Mucosa of descending colon (tissue), 3 donors: ENCODE measurements around the gene CCT7. TPM values are rescaled to one million over a fixed set of nuclear protein-coding genes. Genes with fewer than 3 reads are reported as not detected.

Experiments used
- ATAC-seq: fragments of 200-7000 bp; cut with Tn5 transposase; one replicate; pipeline ENCODE4 v1.9.1; 2020; ENCODE audit warnings: mild to moderate bottlenecking, moderate library complexity
- DNase-seq, 3 donors: peaks; one replicate each; pipeline ENCODE4 v3.0.0-alpha.2; 2020
- H3K36me3 ChIP-seq: fragments of 200-600 bp; one replicate; pipeline ENCODE4 v1.8.0; 2021; ENCODE audit warnings: low read depth, mild to moderate bottlenecking
- H3K4me1 ChIP-seq: fragments of 200-600 bp; one replicate; pipeline ENCODE4 v1.8.0; 2021; ENCODE audit warnings: low read depth, mild to moderate bottlenecking
- H3K4me3 ChIP-seq: fragments of 200-600 bp; one replicate; pipeline ENCODE4 v1.8.0; 2021; ENCODE audit warnings: mild to moderate bottlenecking
- H3K9me3 ChIP-seq: fragments of 200-600 bp; one replicate; pipeline ENCODE4 v1.8.0; 2021; ENCODE audit warnings: mild to moderate bottlenecking
- CTCF ChIP-seq: fragments of 200-600 bp; IDR thresholded peaks from one replicate; pipeline ENCODE4 v1.8.0; 2022; ENCODE audit warnings: antibody characterized with exemption, mild to moderate bottlenecking
- intact Hi-C, 2 donors: fragments of 100-400 bp; cut with DNase I in 1 of 2; cut with micrococcal nuclease in 1 of 2; formaldehyde crosslinking; loops; one replicate each; pipeline versions ENCODE4 v1.11.0 to v1.11.1; 2022; cut with DNase I, micrococcal nuclease
- total RNA-seq, 3 donors: library from RNA; stranded (reverse); fragmentation: NEBNext Ultra II Directional in 2 of 3; extraction: Animal tissue kit (Norgen Biotek cat#: 25700) in 2 of 3; gene quantifications; one replicate each; pipeline versions ENCODE4 v1.2.1 to v1.2.4, GENCODE V29; 2021 to 2023
- donor health status: DM: no; HTN: no; CAD: no; lungs with moderate emphysema.
- donor health status: DM: no; HTN: no; CAD: no.
- donor health status: DM: no; HTN: yes; CAD: no.

The CCT7 gene
- total RNA-seq, 3 donors from 2014 or later: 132 to 207 (median 144) TPM

DNA sequence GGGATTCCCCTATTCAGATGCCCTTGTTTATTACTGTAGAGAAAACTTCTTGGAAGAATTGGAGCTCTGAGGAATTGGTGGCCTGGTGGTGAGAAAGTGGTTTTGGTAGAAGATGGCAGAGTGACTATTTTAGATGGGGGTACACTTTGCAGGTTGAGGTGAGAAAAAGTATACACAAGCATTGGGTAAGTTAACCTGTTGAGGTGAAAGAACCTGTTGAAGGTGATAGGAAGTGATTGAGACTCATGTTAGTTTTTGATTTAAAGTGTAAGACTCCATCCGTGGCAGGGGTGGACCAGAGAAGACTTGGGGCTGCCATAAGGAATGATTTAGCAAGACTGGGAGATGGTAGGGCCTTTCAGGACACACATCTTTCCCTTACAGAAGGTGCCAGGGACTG, 3.1 kb downstream of the CCT7 start:
- Histone ChIP-seq H3K36me3 (no peaks in the 10 kb centered on the region), H3K4me1 (peaks cover 22% of the 10 kb centered on the region), H3K9me3 (no peaks in the 10 kb centered on the region), H3K4me3 (no peak overlapping the region)
- no peak for TF ChIP-seq CTCF
- ATAC-seq (no peak), DNase-seq (no peak)
- intact Hi-C loops: no loop called here

- H3K4me1 ChIP-seq: peaks cover 18% of the 10 kb centered on the region
- intact Hi-C loops: no loop called here
- TF ChIP-seq CTCF: no peak
- DNase-seq (no peak), ATAC-seq (no peak)
- H3K4me3 ChIP-seq: no peak overlapping the region
- no peaks in the 10 kb centered on the region for H3K36me3 ChIP-seq
- no peaks in the 10 kb centered on the region for H3K9me3 ChIP-seq
These were observed 4.0 kb downstream of the CCT7 start for GRCh38 chr2:73238149-73238548.

DNA sequence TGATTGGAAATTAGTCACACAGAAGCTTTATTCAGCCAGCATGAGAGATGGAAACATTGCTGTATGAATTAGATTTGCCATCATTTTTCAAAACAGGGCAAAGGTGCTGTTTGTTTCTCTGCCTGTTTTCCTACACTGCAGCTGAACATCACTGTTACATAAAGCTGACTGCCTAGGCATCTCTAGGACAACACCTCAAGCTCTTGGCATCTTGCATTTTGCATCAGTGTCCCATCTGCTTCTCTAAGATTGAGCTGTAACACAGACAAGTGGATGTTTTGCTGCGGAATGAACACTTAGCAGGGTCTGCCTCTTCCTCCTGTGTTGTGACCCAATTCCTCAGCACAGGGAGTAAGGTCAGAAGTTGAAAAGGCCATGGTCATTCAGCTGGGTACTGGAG, 4.9 kb downstream of the CCT7 start:
- DNase-seq (no peak), ATAC-seq (no peak)
- TF ChIP-seq CTCF: no peak
- no peak overlapping the region for H3K4me3 ChIP-seq
- intact Hi-C loops: no loop called here
- no peaks in the 10 kb centered on the region for H3K36me3 ChIP-seq
- peaks cover 18% of the 10 kb centered on the region for H3K4me1 ChIP-seq
- no peaks in the 10 kb centered on the region for H3K9me3 ChIP-seq

GRCh38 chr2:73239776-73240175, 5.7 kb downstream of the CCT7 start:
- TF ChIP-seq CTCF: no peak
- Histone ChIP-seq H3K4me1 (peaks cover 18% of the 10 kb centered on the region), H3K4me3 (no peak overlapping the region), H3K9me3 (no peaks in the 10 kb centered on the region), H3K36me3 (no peaks in the 10 kb centered on the region)
- no peak for ATAC-seq
- DNase-seq: no peak
- intact Hi-C loops: no loop called here

GRCh38 chr2:73243884-73244570, 9.9 kb downstream of the CCT7 start:
- no peaks in the 10 kb centered on the region for H3K4me1 ChIP-seq
- intact Hi-C loops: no loop called here
- no peak for TF ChIP-seq CTCF
- H3K36me3 ChIP-seq: peaks cover 11% of the 10 kb centered on the region
- ATAC-seq (no peak), DNase-seq (no peak)
- no peak overlapping the region for H3K4me3 ChIP-seq
- no peaks in the 10 kb centered on the region for H3K9me3 ChIP-seq

DNA sequence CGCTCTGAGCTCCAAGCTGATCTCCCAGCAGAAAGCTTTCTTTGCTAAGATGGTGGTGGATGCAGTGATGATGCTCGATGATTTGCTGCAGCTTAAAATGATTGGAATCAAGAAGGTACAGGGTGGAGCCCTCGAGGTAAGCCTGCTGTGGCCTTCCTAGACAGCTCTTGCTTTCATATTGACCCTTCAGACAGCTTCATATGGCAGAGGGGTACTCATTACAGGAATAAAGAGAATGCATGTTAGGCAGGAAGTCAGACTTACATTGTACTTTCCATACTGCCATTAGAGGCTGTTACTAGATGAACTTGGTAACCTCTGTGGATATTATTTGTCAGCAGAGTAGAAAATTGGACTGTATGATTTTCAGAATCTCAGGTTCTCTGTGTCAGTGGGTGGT, 10.5 kb downstream of the CCT7 start:
- no peaks in the 10 kb centered on the region for H3K9me3 ChIP-seq
- TF ChIP-seq CTCF: no peak
- DNase-seq (no peak), ATAC-seq (no peak)
- intact Hi-C loops: no loop called here
- no peak overlapping the region for H3K4me3 ChIP-seq
- peaks cover 15% of the 10 kb centered on the region for H3K36me3 ChIP-seq
- H3K4me1 ChIP-seq: no peaks in the 10 kb centered on the region
